ENCODE results near the gene CCDC86. TPM values are rescaled to one million over a fixed set of nuclear protein-coding genes. Genes with fewer than 3 reads are reported as not detected.

Gene CCDC86
- total RNA-seq, 2 experiments from 2014 or later = 21.3 to 24.7 TPM

- Histone ChIP-seq H3K9me3 (ENCODE audit: low read length) (no peaks in the 10 kb centered on the region), H3K9me2 (ENCODE audit: insufficient read depth, low read length) (no peaks in the 10 kb centered on the region), H3K36me3 (ENCODE audit: insufficient read depth, low read length) (no peaks in the 10 kb centered on the region), H3K79me2 (ENCODE audit: insufficient read depth, low read depth, low read length) (no peaks in the 10 kb centered on the region), H4K20me1 (ENCODE audit: insufficient read depth, low read length) (no peaks in the 10 kb centered on the region), H3K27ac (ENCODE audit: low read depth, low read length, poor library complexity, severe bottlenecking) (no peak overlapping the region), H3K4me2 (ENCODE audit: low read length) (no peak overlapping the region), H3K4me3 (ENCODE audit: low read depth, low read length, poor library complexity, severe bottlenecking) (no peak overlapping the region), H3K4me1 (ENCODE audit: insufficient read depth, low read length, poor library complexity, severe bottlenecking) (no peaks in the 10 kb centered on the region), H2AFZ (ENCODE audit: low read length) (no peak overlapping the region)
- no peak for DNase-seq (ENCODE audit: low spot score)
- no TSS peak for BruUV-seq (replicated peaks)
- TF ChIP-seq, protein P1, sequence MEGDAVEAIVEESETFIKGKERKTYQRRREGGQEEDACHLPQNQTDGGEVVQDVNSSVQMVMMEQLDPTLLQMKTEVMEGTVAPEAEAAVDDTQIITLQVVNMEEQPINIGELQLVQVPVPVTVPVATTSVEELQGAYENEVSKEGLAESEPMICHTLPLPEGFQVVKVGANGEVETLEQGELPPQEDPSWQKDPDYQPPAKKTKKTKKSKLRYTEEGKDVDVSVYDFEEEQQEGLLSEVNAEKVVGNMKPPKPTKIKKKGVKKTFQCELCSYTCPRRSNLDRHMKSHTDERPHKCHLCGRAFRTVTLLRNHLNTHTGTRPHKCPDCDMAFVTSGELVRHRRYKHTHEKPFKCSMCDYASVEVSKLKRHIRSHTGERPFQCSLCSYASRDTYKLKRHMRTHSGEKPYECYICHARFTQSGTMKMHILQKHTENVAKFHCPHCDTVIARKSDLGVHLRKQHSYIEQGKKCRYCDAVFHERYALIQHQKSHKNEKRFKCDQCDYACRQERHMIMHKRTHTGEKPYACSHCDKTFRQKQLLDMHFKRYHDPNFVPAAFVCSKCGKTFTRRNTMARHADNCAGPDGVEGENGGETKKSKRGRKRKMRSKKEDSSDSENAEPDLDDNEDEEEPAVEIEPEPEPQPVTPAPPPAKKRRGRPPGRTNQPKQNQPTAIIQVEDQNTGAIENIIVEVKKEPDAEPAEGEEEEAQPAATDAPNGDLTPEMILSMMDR (conservative IDR thresholded peaks at IDR 0.05; ENCODE audit: low read length) = no peak
- no peak for TF ChIP-seq EZH2phosphoT487 (IDR thresholded peaks at IDR 0.05; ENCODE audit: borderline replicate concordance, low read depth, low read length)
- CTCF ChIA-PET (ENCODE audit: unreplicated experiment) = no interaction called here
- intact Hi-C loops (cut with micrococcal nuclease; ENCODE audit: unreplicated experiment) = no loop called here
- POLR2A ChIA-PET = no interaction called here
Observed at GRCh38 chr11:60801194-60801593, 40.7 kb upstream of the CCDC86 start.

DNA sequence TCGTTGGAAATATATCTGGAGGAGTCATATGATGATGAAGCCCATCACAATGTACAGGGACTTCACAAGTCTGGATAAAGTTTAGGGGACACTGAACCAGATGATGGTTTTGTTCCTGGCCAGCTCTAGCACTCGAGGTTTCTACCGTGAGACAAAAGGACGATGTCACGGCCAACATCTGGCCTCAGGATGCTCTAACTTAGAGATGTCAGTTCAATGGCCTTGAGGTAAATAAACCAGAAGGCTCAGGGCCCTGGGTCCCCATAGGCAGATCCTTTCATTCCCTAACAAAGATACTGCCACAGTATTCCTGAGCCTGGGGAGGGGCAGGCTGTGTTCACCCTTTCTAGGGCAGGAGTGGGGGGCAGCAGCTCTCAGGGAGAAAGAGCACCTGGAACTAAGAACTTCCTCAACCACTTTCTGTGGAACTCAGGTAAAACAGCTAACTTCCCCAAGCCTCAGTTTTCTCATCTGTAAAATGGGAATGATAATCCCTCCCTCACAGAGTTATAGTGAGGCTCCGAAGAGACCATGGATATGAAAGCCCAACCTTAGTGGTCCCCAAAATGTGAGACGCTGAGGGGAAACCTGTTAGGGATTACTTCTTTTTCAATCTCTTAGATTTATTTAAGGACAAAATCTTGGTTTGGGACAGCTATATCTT lies 38.5 kb upstream of the CCDC86 start:
- H3K36me3 ChIP-seq (ENCODE audit: insufficient read depth, low read length) = no peaks in the 10 kb centered on the region
- intact Hi-C loops (cut with micrococcal nuclease; ENCODE audit: unreplicated experiment) = no loop called here
- POLR2A ChIA-PET = interaction anchor here (0.7 kb wide), 1 partner anchor 1996 kb away, joined by 6 read pairs; no protein-coding TSS in a partner anchor
- H3K4me2 ChIP-seq (ENCODE audit: low read length) = no peak overlapping the region
- no peak overlapping the region for H2AFZ ChIP-seq (ENCODE audit: low read length)
- H3K9me3 ChIP-seq (ENCODE audit: low read length) = no peaks in the 10 kb centered on the region
- no peaks in the 10 kb centered on the region for H4K20me1 ChIP-seq (ENCODE audit: insufficient read depth, low read length)
- TF ChIP-seq EZH2phosphoT487 (IDR thresholded peaks at IDR 0.05; ENCODE audit: borderline replicate concordance, low read depth, low read length) = no peak
- TF ChIP-seq, protein P1 (conservative IDR thresholded peaks at IDR 0.05; ENCODE audit: low read length) = no peak
- no peak for DNase-seq (ENCODE audit: low spot score)
- no peaks in the 10 kb centered on the region for H3K4me1 ChIP-seq (ENCODE audit: insufficient read depth, low read length, poor library complexity, severe bottlenecking)
- no peaks in the 10 kb centered on the region for H3K9me2 ChIP-seq (ENCODE audit: insufficient read depth, low read length)
- CTCF ChIA-PET (ENCODE audit: unreplicated experiment) = no interaction called here
- no peak overlapping the region for H3K27ac ChIP-seq (ENCODE audit: low read depth, low read length, poor library complexity, severe bottlenecking)
- no peak overlapping the region for H3K4me3 ChIP-seq (ENCODE audit: low read depth, low read length, poor library complexity, severe bottlenecking)
- BruUV-seq (replicated peaks) = no TSS peak
- H3K79me2 ChIP-seq (ENCODE audit: insufficient read depth, low read depth, low read length) = no peaks in the 10 kb centered on the region

DNA sequence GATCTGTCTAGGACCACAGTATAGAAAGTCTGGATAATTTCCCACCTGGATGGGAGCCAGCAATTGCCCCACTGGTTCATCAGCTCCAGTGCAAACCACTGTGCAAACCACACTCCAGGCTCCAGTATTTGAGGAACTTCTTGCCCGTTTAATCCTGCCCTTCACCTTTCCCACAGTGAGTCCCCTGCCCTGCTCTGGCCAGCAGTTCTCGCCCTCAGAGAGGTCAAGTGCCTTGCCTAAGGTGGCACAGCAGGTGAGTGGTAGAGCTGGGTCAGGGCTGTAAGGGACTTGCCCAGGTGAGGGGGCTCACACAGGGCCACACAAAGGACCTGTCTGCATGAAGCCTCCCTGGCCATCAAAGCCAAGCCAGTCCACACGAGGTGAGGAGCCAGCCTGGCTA lies 32.7 kb upstream of the CCDC86 start:
- intact Hi-C loops (cut with micrococcal nuclease; ENCODE audit: unreplicated experiment) = no loop called here
- H3K4me3 ChIP-seq (ENCODE audit: low read depth, low read length, poor library complexity, severe bottlenecking) = no peak overlapping the region
- H3K79me2 ChIP-seq (ENCODE audit: insufficient read depth, low read depth, low read length) = no peaks in the 10 kb centered on the region
- peaks cover 7% of the 10 kb centered on the region; the same call in 1 of the 2 replicates for H3K9me3 ChIP-seq (ENCODE audit: low read length)
- no peak overlapping the region for H2AFZ ChIP-seq (ENCODE audit: low read length)
- H3K27ac ChIP-seq (ENCODE audit: low read depth, low read length, poor library complexity, severe bottlenecking) = no peak overlapping the region
- no peak overlapping the region for H3K4me2 ChIP-seq (ENCODE audit: low read length)
- H3K4me1 ChIP-seq (ENCODE audit: insufficient read depth, low read length, poor library complexity, severe bottlenecking) = no peaks in the 10 kb centered on the region
- no peaks in the 10 kb centered on the region for H4K20me1 ChIP-seq (ENCODE audit: insufficient read depth, low read length)
- BruUV-seq (replicated peaks) = no TSS peak
- CTCF ChIA-PET (ENCODE audit: unreplicated experiment) = no interaction called here
- no peaks in the 10 kb centered on the region for H3K9me2 ChIP-seq (ENCODE audit: insufficient read depth, low read length)
- TF ChIP-seq, protein P1 (conservative IDR thresholded peaks at IDR 0.05; ENCODE audit: low read length) = no peak
- no peak for TF ChIP-seq EZH2phosphoT487 (IDR thresholded peaks at IDR 0.05; ENCODE audit: borderline replicate concordance, low read depth, low read length)
- DNase-seq (ENCODE audit: low spot score) = no peak
- POLR2A ChIA-PET = interaction anchor here (0.6 kb wide), 1 partner anchor 1359 kb away, joined by 3 read pairs; no protein-coding TSS in a partner anchor
- H3K36me3 ChIP-seq (ENCODE audit: insufficient read depth, low read length) = no peaks in the 10 kb centered on the region

Data from OCI-LY7 (cell line).